ENCODE measurements around the gene MTUS2.

- TF ChIP-seq CTCF (IDR thresholded peaks at IDR 0.05; ENCODE audit: borderline replicate concordance, extremely low read depth, low read length, poor library complexity, severe bottlenecking) (no peak), EZH2 (IDR thresholded peaks at IDR 0.05; ENCODE audit: borderline replicate concordance, low read depth, low read length, severe bottlenecking) (no peak)
Measured at GRCh38 chr13:29511106-29511796, 691.1 kb downstream of the MTUS2 start.

Data from DND-41 (cell line).